Upper lobe of right lung (tissue), 1 donor: Measurements from ENCODE around the gene ST6GALNAC4. TPM values are rescaled to one million over a fixed set of nuclear protein-coding genes. Genes with fewer than 3 reads are reported as not detected.

ENCODE experiments used
- ATAC-seq: fragments of 200-7000 bp; cut with Tn5 transposase; one replicate; pipeline ENCODE4 v1.9.1; 2020; ENCODE audit warnings: mild to moderate bottlenecking, moderate library complexity
- DNase-seq: peaks from one replicate; pipeline ENCODE4 v3.0.0-alpha.2; 2020
- H3K27ac ChIP-seq: fragments of 200-600 bp; one replicate; pipeline ENCODE4 v1.8.0; 2022
- H3K27me3 ChIP-seq: fragments of 200-600 bp; one replicate; pipeline ENCODE4 v1.8.0; 2022; ENCODE audit warnings: mild to moderate bottlenecking
- H3K36me3 ChIP-seq: fragments of 200-600 bp; one replicate; pipeline ENCODE4 v1.8.0; 2022
- H3K4me1 ChIP-seq: fragments of 200-600 bp; one replicate; pipeline ENCODE4 v1.8.0; 2022
- H3K4me3 ChIP-seq: fragments of 200-600 bp; one replicate; pipeline ENCODE4 v1.8.0; 2022; ENCODE audit warnings: mild to moderate bottlenecking
- H3K9me3 ChIP-seq: fragments of 200-600 bp; one replicate; pipeline ENCODE4 v1.8.0; 2022
- intact Hi-C: fragments of 100-400 bp; cut with DNase I; formaldehyde crosslinking; loops from one replicate; pipeline ENCODE4 v1.11.0; 2022
- total RNA-seq: library from RNA; stranded (reverse); fragmentation: NEBNext Ultra II Directional; extraction: Animal tissue kit (Norgen Biotek cat#: 25700); gene quantifications from one replicate; pipeline ENCODE4 v1.2.1, GENCODE V29; 2021
- TF ChIP-seq, protein P1 (sequence below): fragments of 200-600 bp; IDR thresholded peaks from one replicate; pipeline ENCODE4 v1.8.0; 2022; ENCODE audit warnings: antibody characterized with exemption
- donor health status: DM: no; HTN: yes; CAD: no; lungs with severe emphysema.

The ST6GALNAC4 gene
- total RNA-seq, 1 donor from 2014 or later, result 58.8 TPM

DNA sequence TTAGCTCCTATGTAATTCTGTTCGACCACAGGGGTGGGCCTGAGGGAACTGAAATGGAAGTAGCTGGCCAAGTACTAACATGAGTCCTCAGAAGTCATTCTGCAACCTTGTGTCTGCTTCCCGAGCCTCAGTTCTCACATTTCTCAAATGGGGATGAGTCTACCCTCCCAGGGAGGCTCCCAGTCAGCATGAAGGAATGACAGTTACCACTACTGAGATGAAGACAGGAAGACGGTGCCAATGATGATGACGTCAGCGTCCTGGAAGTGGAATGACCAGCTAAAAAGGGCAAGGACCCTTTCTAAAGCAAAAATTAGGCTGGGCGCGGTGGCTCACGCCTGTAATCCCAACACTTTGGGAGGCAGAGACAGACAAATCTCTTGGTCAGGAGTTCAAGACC is 6.9 kb upstream of the ST6GALNAC4 start:
- Histone ChIP-seq H3K4me1 (peaks cover 41% of the 10 kb centered on the region), H3K27me3 (peaks cover 11% of the 10 kb centered on the region), H3K27ac (no peak overlapping the region), H3K36me3 (no peaks in the 10 kb centered on the region), H3K4me3 (no peak overlapping the region), H3K9me3 (no peaks in the 10 kb centered on the region)
- intact Hi-C loops, result loop anchor here (5.0 to 10.0 kb wide), 2 partner anchors 189 to 336 kb away; partner anchors contain the start of gene TOR2A
- DNase-seq (no peak), ATAC-seq (no peak)
- TF ChIP-seq, protein P1, sequence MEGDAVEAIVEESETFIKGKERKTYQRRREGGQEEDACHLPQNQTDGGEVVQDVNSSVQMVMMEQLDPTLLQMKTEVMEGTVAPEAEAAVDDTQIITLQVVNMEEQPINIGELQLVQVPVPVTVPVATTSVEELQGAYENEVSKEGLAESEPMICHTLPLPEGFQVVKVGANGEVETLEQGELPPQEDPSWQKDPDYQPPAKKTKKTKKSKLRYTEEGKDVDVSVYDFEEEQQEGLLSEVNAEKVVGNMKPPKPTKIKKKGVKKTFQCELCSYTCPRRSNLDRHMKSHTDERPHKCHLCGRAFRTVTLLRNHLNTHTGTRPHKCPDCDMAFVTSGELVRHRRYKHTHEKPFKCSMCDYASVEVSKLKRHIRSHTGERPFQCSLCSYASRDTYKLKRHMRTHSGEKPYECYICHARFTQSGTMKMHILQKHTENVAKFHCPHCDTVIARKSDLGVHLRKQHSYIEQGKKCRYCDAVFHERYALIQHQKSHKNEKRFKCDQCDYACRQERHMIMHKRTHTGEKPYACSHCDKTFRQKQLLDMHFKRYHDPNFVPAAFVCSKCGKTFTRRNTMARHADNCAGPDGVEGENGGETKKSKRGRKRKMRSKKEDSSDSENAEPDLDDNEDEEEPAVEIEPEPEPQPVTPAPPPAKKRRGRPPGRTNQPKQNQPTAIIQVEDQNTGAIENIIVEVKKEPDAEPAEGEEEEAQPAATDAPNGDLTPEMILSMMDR, result no peak

DNA sequence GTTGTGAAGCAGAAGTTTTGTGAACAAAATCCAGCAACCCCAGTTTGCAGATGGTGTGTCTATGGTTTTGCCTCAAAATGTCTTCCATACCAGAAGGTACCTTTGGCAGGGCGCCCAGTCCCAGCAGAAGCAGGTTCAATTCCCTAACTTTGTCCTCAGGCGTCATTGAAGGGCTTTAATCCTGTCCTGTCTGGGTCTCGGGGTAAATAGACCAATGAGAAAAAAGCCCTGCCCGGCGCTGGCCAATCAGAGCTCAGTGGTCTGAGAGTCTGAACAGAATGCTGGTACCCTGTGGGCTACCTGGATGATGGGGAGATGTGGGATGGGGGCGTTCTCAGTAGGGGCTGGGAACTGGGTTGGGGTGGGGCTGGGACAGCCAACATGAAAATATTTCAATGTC is 6.2 kb upstream of the ST6GALNAC4 start:
- H3K27me3 ChIP-seq, result peaks cover 11% of the 10 kb centered on the region
- no peaks in the 10 kb centered on the region for H3K36me3 ChIP-seq
- no peaks in the 10 kb centered on the region for H3K9me3 ChIP-seq
- H3K27ac ChIP-seq, result no peak overlapping the region
- H3K4me3 ChIP-seq, result no peak overlapping the region
- H3K4me1 ChIP-seq, result peaks cover 44% of the 10 kb centered on the region
- TF ChIP-seq, protein P1, result no peak
- intact Hi-C loops, result loop anchor here (5.0 to 10.0 kb wide), 2 partner anchors 188 to 336 kb away; partner anchors contain the start of gene TOR2A
- DNase-seq (no peak), ATAC-seq (no peak)

DNA sequence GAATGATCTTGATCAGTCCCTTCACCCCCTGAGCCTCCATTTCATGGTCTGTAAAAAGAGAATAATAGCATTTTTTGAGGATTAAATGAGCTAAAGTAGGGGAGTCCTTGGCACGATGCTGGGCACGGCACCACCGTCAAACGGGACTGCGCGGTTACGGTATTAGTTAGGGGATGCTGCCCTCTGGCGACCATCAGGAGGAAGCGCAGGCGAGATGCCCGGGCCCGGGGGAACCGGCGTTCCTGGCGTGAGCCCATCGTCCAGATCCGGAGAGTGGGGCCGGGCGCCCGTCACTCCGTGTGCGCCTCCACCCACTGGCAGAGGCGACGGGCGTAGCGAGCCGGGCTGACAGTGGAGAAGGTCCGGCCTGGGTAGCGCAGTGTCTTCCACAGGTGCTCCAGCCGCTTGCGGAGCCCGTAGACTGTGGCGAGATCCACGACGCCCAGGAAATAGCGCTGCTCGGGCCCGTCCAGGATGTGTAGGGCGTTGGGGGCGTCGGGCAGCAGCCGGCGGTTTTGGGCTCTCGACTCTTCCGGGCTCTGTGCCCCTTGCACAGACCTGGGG is 4.8 kb upstream of the ST6GALNAC4 start:
- Histone ChIP-seq H3K27ac (no peak overlapping the region), H3K4me3 (peak overlapping the region; percentile 30), H3K36me3 (no peaks in the 10 kb centered on the region), H3K27me3 (peaks cover 1% of the 10 kb centered on the region), H3K4me1 (peaks cover 40% of the 10 kb centered on the region), H3K9me3 (no peaks in the 10 kb centered on the region)
- intact Hi-C loops, result loop anchor here (5.0 to 10.0 kb wide), 2 partner anchors 187 to 334 kb away; partner anchors contain the start of gene TOR2A
- DNase-seq (peak; percentile 86), ATAC-seq (peak; percentile 59)
- TF ChIP-seq, protein P1, result peak; percentile 98

DNA sequence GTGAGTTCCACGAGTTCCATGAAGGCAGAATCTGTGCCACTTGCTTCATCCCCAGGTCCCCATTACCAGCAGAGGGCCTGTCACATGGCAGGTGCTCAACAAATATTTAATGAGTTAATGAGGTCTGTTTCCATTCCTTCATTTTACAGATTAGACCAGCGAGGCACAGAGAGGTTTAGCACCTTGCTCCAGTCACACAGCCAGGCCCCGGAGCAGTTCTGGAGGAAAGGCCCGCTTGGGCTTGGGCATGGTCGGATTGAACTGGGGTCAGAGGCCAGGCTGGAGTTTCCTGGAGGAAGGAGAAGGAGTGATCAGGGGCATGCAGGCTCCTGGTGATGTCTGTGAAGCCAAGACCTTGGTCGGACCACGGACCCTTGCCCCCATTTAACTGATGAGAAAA is 4.0 kb upstream of the ST6GALNAC4 start:
- intact Hi-C loops, result loop anchor here (5.0 to 10.0 kb wide), 2 partner anchors 186 to 333 kb away; partner anchors contain the start of gene TOR2A
- DNase-seq, result no peak
- Histone ChIP-seq H3K9me3 (no peaks in the 10 kb centered on the region), H3K27me3 (no peaks in the 10 kb centered on the region), H3K4me1 (peaks cover 46% of the 10 kb centered on the region), H3K4me3 (no peak overlapping the region), H3K27ac (no peak overlapping the region), H3K36me3 (no peaks in the 10 kb centered on the region)
- no peak for ATAC-seq
- TF ChIP-seq, protein P1, result no peak

DNA sequence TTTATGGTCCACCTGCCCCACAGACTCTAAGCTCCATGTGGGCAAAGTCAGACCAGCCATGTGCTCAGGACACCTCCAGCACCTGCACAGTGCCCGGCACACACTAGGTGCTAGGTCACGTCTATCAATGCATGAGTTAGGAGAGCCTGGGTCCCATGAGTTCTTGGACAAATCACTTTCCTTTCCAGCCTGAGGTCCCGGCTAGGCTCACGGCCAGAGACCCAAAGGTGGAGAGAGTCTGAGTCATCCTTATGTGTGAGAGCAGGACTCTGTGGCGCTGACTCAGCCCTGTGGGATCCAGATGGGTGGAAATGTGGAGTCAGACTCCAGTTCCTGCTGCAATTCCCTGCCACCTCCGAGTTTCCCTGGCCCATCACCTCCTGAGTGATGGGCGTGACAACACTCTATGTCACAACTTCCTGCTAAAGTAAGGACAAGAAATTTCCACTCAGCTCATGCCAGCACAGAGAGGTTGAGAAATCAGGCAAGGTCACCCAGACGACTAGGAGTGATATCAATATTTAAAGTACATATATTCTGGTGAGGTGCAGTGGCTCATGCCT is 2.5 kb upstream of the ST6GALNAC4 start:
- Histone ChIP-seq H3K27ac (peak overlapping the region; percentile 47), H3K27me3 (no peaks in the 10 kb centered on the region), H3K4me3 (no peak overlapping the region), H3K36me3 (no peaks in the 10 kb centered on the region), H3K9me3 (no peaks in the 10 kb centered on the region), H3K4me1 (peaks cover 57% of the 10 kb centered on the region)
- TF ChIP-seq, protein P1, result no peak
- ATAC-seq (peak; percentile 74), DNase-seq (peak; percentile 92)
- intact Hi-C loops, result no loop called here
